Stimulated activated naive CD8-positive, alpha-beta T cell treated with anti-CD3 and anti-CD28 coated beads, Interleukin-15, amount 100 ng/mL, for 72 hours (primary cell): ENCODE measurements around the gene CLRN2.
"Not testable (repeated sequence)": the region's sequence is repeated elsewhere in the genome, so short reads cannot be mapped to it uniquely, and the experiment has no call there.

ENCODE experiments used
- ATAC-seq: fragments of 150-1000 bp; cut with Tn5 transposase; 2 replicates; pipeline ENCODE4 v1.10.0; 2021; ENCODE audit warnings: mild to moderate bottlenecking, moderate library complexity
- DNase-seq, 2 donors: peaks; one replicate each; pipeline ENCODE4 v3.0.0; 2021 to 2022
- H3K27ac Mint-ChIP-seq, 2 donors: one replicate each; pipeline ENCODE4 v1.8.0; 2022; ENCODE audit warnings: mild to moderate bottlenecking in 2 of 2, mixed read lengths in 2 of 2, moderate library complexity in 2 of 2
- H3K27me3 Mint-ChIP-seq: one replicate; pipeline ENCODE4 v1.8.0; 2022; ENCODE audit warnings: mixed read lengths
- H3K4me1 Mint-ChIP-seq: one replicate; pipeline ENCODE4 v1.8.0; 2022; ENCODE audit warnings: mild to moderate bottlenecking, mixed read lengths
- H3K4me3 Mint-ChIP-seq, 2 donors: one replicate each; pipeline ENCODE4 v1.8.0; 2022; ENCODE audit warnings: mild to moderate bottlenecking in 2 of 2, mixed read lengths in 2 of 2, moderate library complexity in 1 of 2
- H3K9me3 Mint-ChIP-seq, 2 donors: one replicate each; pipeline ENCODE4 v1.8.0; 2022; ENCODE audit warnings: mixed read lengths in 2 of 2

CLRN2 gene

DNA sequence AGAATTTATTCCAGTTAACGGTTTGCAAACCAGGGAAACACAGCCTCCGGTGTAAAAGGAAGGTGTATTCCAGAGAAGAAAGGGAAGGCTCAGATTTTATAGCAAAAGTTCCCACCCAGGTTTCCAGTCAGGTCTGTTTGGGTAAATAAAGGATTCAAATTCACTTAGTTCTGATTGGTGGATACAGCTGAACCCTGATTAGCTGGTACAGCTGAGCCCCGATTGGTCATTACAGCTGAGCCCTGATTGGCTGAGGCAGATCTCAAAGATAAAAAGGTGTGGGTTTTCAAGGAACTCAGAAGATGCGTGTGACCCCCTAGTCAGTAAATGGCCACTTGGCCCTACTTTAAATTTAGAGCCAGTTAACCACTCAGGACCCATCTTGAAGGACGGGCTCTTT is 6.6 kb downstream of the CLRN2 start:
- Mint-ChIP-seq H3K4me1 (no peaks in the 10 kb centered on the region), H3K9me3 (no peaks in the 10 kb centered on the region), H3K27ac (no peak overlapping the region), H3K27me3 (peaks cover 42% of the 10 kb centered on the region), H3K4me3 (no peak overlapping the region)
- no peak for ATAC-seq
- DNase-seq = no peak

DNA sequence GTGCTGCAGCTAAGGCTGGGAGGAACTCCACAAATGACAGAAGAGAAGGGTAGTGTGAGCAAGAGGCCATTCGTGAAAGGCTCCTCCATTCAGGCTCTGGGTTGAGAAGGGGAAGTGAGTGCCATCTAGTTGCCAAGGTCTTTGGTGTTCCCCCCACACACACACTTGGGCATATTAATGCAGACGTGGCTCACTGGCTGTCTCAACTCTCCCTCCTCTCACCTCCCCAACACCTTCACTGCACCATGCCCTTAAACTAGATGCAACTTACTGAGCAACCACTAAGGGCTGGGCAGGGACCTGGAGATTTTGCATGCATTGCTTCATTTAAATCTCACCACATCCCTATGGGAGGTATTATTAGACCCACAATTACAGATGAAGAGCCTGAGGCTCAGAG is 8.7 kb downstream of the CLRN2 start:
- H3K27me3 Mint-ChIP-seq = peaks cover 48% of the 10 kb centered on the region
- H3K4me1 Mint-ChIP-seq = no peaks in the 10 kb centered on the region
- H3K27ac Mint-ChIP-seq = no peak overlapping the region
- H3K9me3 Mint-ChIP-seq = no peaks in the 10 kb centered on the region
- no peak for DNase-seq
- no peak overlapping the region for H3K4me3 Mint-ChIP-seq
- ATAC-seq = peak; percentile 28

DNA sequence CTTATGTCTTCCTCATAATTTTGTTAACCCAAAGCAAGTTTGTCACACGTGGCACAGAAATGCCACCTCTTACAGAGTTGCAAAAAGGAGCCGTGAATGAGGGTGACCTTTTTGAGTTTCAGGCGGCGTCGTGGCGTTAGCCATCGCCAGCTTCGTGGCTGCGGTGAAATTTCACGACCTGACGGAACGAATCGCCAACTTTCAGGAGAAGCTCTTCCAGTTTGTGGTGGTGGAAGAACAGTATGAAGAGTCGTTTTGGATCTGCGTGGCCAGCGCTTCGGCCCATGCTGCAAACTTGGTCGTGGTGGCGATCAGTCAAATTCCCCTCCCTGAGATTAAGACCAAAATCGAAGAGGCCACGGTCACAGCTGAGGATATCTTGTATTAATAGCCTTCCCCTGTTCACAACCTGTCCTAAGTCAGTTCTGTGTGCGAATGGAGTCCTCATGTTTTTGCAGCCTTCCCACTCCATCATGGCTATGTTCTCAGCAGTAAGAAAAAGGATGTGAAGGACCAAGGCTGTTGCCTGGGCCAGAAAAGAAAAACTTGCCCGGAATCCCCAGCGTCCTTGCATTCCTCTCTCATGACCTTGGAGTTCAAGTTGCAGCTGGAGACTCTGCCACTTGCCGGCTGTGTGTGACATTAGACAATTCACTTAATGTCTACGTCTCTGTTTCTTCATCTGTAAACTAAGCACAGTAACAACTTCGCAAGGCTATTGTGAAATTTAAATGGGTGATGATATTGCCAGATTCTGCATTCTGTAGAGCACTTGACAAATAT is 11.9 kb downstream of the CLRN2 start:
- H3K4me3 Mint-ChIP-seq = no peak overlapping the region
- DNase-seq = no peak
- no peaks in the 10 kb centered on the region for H3K4me1 Mint-ChIP-seq
- no peak for ATAC-seq
- H3K9me3 Mint-ChIP-seq = no peaks in the 10 kb centered on the region
- peaks cover 55% of the 10 kb centered on the region for H3K27me3 Mint-ChIP-seq
- H3K27ac Mint-ChIP-seq = no peak overlapping the region

DNA sequence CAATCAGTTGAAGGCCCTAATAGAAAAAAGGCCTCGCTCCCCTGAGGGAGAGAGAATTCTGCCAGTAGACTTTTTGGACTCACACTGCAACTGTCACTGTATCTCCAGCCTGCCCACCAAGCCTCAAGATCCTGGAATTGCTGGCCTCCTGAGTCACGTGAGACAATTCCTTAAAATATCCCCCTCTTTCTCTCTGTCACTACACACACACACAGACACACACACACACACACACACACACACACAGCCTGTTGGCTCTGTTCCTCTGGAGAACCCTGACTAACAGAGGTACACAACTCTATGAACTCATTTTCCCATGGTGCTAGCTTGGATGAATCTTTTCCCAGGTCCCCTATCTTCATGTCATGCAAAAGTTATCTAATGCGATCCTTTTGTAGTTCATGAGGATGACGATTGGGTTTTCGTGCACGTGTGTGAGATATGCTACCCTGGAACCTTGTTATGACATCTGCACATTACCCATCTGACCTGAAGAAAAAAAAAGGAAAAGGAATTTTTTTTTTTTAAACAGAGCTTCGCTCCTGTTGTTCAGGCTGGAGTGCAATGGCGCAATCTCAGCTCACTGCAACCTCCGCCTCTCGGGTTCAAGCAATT is 13.7 kb downstream of the CLRN2 start:
- H3K4me1 Mint-ChIP-seq = no peaks in the 10 kb centered on the region
- H3K27ac Mint-ChIP-seq = no peak overlapping the region
- DNase-seq (no peak), ATAC-seq (no peak)
- peaks cover 55% of the 10 kb centered on the region for H3K27me3 Mint-ChIP-seq
- H3K4me3 Mint-ChIP-seq = no peak overlapping the region
- H3K9me3 Mint-ChIP-seq = no peaks in the 10 kb centered on the region

DNA sequence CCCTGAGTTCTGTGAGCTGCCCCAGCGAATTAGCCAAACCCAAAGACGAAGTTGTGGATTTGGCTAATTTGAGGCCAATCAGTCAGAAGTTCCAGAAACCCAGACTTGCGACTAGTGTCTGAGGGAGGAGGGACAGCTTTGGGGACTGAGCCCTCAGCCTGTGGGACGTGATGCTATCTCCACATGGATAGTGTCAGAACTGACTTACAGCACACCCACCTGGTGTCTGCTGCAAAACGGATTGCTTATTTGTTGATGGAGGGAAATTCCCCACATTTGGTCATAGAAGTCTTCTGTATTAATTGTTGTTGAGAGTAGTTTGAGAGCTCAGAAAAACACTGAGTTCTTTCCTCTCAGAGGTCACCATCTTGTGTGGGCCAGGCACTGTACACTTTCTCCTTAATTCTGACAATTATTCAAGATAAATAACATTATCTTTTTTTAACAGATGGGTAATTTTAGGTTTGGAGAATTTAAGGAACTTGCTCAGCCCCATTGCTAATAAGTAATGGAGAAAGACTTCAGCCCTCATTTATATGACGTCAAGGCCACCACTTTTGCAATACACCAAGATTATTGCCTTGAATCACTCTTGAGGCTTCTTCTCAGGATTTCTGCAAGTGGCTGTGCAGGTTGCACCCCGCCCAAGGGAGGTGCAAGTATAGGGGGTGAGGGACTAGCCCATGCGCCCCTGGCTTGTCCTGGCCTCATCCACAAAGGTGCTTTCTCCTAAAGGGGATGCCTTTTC is 16.7 kb downstream of the CLRN2 start:
- no peak for ATAC-seq

DNA sequence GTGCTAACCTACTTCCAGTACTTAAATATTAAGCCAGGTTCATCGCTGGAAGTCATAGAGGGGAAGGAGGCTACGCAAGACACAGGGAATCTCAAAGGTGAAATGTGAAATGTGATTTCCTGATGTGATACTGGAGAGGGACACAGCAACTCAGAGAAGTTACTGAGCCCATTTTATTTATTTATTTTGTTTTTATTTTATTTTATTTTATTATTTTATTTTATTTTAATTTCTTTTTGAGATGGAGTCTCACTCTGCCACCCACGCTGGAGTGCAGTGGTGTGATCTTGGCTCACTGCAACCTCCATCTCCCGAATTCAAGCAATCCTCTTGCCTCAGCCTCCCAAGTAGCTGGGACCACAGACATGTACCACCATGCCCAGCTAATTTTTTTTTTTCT is 19.7 kb downstream of the CLRN2 start:
- Mint-ChIP-seq H3K4me3 (no peak overlapping the region), H3K9me3 (no peaks in the 10 kb centered on the region), H3K27ac (no peak overlapping the region), H3K27me3 (peaks cover 11% of the 10 kb centered on the region), H3K4me1 (peaks cover 8% of the 10 kb centered on the region)
- ATAC-seq (no peak), DNase-seq (no peak)

More for the DNA sequence above, 16.7 kb downstream of the CLRN2 start:
- H3K4me3 Mint-ChIP-seq = no peak overlapping the region
- H3K27ac Mint-ChIP-seq = no peak overlapping the region
- no peak for DNase-seq
- peaks cover 8% of the 10 kb centered on the region for H3K4me1 Mint-ChIP-seq
- H3K27me3 Mint-ChIP-seq = peaks cover 39% of the 10 kb centered on the region
- no peaks in the 10 kb centered on the region for H3K9me3 Mint-ChIP-seq

DNA sequence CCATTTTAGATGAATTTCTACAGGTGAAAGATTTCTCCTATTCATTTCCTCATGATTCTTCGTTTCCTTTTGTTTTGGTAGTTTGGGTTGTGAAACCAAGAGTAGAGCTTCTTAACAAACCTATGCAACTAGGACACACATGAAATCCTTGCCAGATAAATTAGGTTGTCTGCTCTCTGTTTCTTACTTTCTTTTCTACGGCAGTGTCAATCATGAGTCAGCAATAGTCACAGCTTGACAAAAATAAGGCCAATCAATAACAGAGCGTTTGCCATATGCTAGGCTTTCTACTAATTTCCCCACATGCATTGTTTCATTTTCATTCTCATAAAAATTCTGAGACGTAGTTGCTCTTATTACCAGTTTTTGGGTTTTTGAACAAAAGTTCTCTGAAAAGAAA is 20.3 kb downstream of the CLRN2 start:
- Mint-ChIP-seq H3K27ac (no peak overlapping the region), H3K27me3 (peaks cover 17% of the 10 kb centered on the region), H3K4me1 (peaks cover 8% of the 10 kb centered on the region), H3K4me3 (no peak overlapping the region), H3K9me3 (no peaks in the 10 kb centered on the region)
- no peak for DNase-seq
- ATAC-seq = no peak

DNA sequence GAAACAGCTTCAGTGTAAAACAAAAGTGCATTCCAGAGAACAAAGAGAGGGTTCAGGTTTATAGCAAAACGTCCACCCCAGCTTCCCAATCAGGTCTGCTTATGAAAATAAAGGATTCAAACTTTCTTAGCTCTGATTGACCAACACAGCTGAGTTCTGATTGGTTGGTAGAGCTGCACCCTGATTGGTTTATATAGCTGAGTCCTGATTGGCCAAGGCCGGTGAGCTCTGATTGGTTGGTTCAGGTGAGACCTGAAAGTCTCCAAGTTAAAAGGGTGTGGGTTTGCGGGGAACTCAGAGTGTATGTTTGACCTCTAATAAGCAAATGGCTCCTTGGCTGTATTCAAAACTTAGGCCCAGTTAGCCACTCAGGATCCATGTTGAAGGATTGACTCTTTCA is 20.9 kb downstream of the CLRN2 start:
- H3K27ac Mint-ChIP-seq = no peak overlapping the region
- ATAC-seq (no peak), DNase-seq (no peak)
- peaks cover 17% of the 10 kb centered on the region for H3K27me3 Mint-ChIP-seq
- H3K4me1 Mint-ChIP-seq = peaks cover 8% of the 10 kb centered on the region
- H3K9me3 Mint-ChIP-seq = no peaks in the 10 kb centered on the region
- H3K4me3 Mint-ChIP-seq = no peak overlapping the region

DNA sequence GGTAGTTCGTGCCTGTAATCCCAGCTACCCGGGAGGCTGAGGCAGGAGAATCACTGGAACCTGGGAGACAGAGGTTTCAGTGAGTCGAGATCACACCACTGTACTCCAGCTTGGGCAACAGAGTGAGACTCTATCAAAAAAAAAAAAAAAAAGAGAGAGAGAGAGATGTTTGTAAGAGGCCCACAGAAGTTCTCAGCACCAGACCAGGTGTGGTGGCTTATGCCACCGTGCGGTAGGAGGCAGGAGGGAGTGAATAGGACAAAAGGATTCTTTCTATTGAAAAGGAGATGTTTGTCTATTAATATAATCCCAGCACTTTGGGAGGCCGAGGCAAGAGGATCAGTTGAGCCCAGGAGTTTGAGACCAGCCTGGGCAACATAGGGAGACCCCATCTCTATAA is 22.1 kb downstream of the CLRN2 start:
- not testable (repeated sequence) for H3K9me3 Mint-ChIP-seq, ATAC-seq, H3K4me1 Mint-ChIP-seq, DNase-seq, H3K4me3 Mint-ChIP-seq, H3K27ac Mint-ChIP-seq
- peaks cover 11% of the 10 kb centered on the region for H3K27me3 Mint-ChIP-seq

DNA sequence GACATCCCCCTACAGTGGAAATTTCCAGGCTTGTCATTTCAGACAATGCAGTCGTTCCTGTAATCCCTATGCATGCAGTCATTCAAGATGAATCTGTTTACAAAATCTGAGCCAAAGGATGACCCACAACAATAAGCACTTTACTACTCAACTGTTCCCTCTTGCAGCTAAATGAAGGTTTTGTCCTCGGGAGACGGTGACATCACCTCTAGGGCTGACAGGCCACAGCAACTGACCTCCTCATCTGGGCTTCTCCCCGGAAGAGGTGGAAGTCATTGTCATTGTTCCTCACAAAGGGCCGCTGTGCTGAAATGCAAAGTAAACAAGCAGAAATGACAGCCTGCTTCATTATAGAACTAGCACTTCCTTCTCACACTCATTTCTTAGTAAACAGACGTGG is 29.2 kb downstream of the CLRN2 start:
- no peaks in the 10 kb centered on the region for H3K9me3 Mint-ChIP-seq
- DNase-seq = no peak
- peaks cover 18% of the 10 kb centered on the region for H3K27me3 Mint-ChIP-seq
- H3K4me3 Mint-ChIP-seq = no peak overlapping the region
- ATAC-seq = no peak
- H3K4me1 Mint-ChIP-seq = no peaks in the 10 kb centered on the region
- no peak overlapping the region for H3K27ac Mint-ChIP-seq

DNA sequence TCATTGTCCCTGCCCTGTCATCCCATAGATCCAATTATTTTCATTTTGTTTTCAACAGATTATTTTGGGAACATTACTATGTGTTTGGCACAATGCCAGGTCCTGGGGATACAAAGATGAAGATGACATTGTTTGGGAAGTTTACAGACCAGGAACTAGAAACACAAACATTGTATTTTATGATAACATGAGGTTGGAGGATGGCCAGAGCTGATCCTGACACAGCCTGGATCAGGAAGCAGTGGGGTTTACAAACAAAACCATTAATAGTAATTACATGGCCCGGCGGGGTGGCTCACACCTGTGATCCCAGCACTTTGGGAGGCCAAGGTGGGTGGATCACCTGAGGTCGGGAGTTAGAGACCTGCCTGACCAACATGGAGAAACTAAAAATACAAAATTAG is 29.9 kb downstream of the CLRN2 start:
- Mint-ChIP-seq H3K9me3 (no peaks in the 10 kb centered on the region), H3K27me3 (peaks cover 17% of the 10 kb centered on the region), H3K27ac (peak overlapping the region in 1 of 2 donors; percentile 48), H3K4me1 (no peaks in the 10 kb centered on the region), H3K4me3 (no peak overlapping the region)
- ATAC-seq (no peak), DNase-seq (no peak)

DNA sequence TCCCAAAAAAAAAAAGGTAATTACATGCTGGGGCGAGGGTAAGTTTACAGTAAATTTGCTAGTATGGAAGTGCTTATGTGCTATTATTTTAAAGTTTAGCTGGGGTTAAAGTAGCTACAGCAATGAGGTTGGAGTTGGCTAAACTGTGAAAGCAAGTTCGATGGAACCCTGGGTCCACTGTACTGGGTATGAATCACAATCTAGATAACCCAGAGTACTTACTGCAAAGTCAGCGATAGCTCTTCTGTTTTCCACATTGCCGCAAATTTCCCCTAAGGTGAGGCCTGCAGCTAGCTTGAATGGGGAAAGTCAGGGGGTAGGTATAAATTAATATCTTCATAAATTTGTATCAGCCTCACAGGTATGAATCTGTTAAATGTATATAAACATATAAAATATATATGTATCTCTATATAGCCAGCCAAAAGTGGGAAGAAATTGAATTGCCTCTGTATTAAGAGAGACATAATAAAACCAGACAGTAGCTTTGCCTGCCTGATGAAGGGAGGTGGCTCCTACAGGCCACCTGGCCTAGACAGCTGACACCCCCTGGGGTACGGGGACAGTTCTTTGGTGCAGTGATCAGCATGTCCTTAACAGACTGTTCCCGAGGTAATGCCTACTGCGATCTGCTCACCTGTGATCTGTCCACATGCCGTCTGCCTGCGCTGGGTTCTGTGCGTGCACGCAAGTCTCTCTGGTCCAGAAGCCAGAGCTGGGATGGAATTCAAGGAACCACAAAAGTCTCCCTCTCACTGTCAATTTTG is 30.6 kb downstream of the CLRN2 start:
- Mint-ChIP-seq H3K4me3 (no peak overlapping the region), H3K4me1 (no peaks in the 10 kb centered on the region), H3K27me3 (peaks cover 9% of the 10 kb centered on the region), H3K9me3 (no peaks in the 10 kb centered on the region), H3K27ac (no peak overlapping the region)
- ATAC-seq (no peak), DNase-seq (no peak)

DNA sequence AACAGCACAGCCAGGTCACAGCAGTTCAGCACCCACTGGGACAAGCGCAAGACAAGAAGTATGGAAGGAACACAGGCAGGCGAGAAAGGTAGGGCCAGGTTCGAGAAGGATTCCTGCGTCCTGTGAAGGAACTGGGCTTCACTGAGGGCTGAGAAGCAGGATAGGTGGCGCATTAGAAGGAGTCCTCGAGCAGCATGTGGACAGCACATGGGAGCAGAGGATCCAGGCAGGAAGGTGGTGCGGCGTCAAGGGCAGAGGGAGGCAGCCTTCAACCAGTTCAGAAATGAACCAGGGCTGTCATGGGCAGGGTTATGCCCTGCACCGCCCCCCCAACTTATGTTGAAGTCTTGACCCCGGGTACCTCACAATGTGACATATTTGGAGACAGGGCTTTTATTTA is 31.3 kb downstream of the CLRN2 start:
- H3K9me3 Mint-ChIP-seq = no peaks in the 10 kb centered on the region
- ATAC-seq (no peak), DNase-seq (no peak)
- H3K4me1 Mint-ChIP-seq = no peaks in the 10 kb centered on the region
- no peak overlapping the region for H3K4me3 Mint-ChIP-seq
- H3K27ac Mint-ChIP-seq = no peak overlapping the region
- H3K27me3 Mint-ChIP-seq = peaks cover 9% of the 10 kb centered on the region

DNA sequence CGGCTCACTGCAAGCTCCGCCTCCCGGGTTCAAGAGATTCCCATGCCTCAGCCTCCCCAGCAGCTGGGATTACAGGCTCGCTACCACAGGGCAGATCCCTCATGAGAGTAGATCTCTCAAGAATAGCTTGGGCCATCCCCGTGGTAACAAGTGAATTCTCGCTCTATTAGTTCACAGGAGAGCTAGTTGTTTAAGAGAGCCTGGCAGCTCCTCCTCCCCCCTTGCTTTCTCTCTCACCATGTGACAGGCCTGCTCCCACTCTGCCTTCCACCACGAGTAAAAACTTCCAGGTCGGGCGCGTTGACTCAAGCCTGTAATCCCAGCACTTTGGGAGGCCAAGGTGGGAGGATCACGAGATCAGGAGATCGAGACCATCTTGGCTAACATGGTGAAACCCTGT is 31.7 kb downstream of the CLRN2 start:
- DNase-seq = no peak
- no peaks in the 10 kb centered on the region for H3K4me1 Mint-ChIP-seq
- no peak overlapping the region for H3K4me3 Mint-ChIP-seq
- no peaks in the 10 kb centered on the region for H3K9me3 Mint-ChIP-seq
- peaks cover 9% of the 10 kb centered on the region for H3K27me3 Mint-ChIP-seq
- H3K27ac Mint-ChIP-seq = no peak overlapping the region
- ATAC-seq = no peak

DNA sequence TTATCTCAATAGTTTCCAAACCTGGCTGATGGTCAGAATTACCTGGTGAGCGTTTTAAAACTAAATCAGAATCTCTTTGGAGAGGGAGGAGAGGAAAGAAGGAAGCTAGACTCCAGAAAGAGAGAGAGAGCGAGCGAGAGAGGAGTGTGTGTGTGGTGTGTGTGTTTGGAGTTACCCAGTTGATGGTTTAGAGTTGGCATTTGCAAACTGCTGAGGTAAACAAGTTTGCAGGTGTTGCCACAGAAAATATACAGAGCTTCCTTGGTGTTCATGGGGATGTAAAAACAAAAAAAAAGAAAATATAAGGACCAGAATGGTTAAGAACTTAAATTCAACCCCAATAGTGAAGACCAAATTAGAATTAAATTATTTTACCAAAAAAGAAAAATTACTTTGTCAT is 35.6 kb downstream of the CLRN2 start:
- DNase-seq (no peak), ATAC-seq (no peak)
- Mint-ChIP-seq H3K9me3 (no peaks in the 10 kb centered on the region), H3K27ac (no peak overlapping the region), H3K4me3 (no peak overlapping the region), H3K27me3 (no peaks in the 10 kb centered on the region), H3K4me1 (no peaks in the 10 kb centered on the region)

DNA sequence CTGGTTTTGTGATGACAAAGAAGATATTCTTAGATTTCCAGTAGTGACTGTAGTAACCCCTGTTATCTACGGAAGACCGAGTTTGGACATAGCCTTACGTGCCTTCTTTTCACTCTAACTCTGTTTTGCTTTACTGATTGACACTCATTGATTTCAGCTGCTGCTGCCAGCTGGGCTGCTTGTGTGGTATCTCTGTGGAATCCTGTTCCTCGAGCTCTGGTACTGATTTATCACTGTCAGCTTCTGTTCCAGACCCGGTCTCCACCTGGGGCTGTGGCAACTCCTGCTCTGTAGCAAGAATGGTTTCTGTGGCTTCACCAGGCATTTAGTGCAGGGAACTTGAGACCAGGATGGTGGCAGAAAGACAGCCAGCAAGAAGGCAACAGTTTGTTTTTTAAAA is 37.5 kb downstream of the CLRN2 start:
- no peak overlapping the region for H3K27ac Mint-ChIP-seq
- H3K4me3 Mint-ChIP-seq = no peak overlapping the region
- H3K9me3 Mint-ChIP-seq = no peaks in the 10 kb centered on the region
- no peak for DNase-seq
- no peak for ATAC-seq
- H3K27me3 Mint-ChIP-seq = no peaks in the 10 kb centered on the region
- H3K4me1 Mint-ChIP-seq = no peaks in the 10 kb centered on the region
